OCI-LY3 (cell line): Measurements from ENCODE around the gene GNG11.

Experiments used
- H2AFZ ChIP-seq: fragments of 200-600, 300-600 bp; shearing (Covaris generic); 2 replicates; pipeline ENCODE4 v1.6.0; 2014; ENCODE audit warnings: antibody characterized with exemption, low read depth, low read length
- H3K27ac ChIP-seq: fragments of 200-600, 300-600 bp; sonication (generic); 2 replicates; pipeline ENCODE4 v1.5.1; 2014; ENCODE audit warnings: mild to moderate bottlenecking, low read length, moderate library complexity, mixed read lengths
- H3K27me3 ChIP-seq: fragments of 200-600, 300-600 bp; sonication (generic); 2 replicates; pipeline ENCODE4 v1.6.1; 2014; ENCODE audit warnings: low read depth, low read length, mixed read lengths
- H3K36me3 ChIP-seq: fragments of 200-600, 300-600 bp; sonication (generic); replicated peaks from 2 replicates; pipeline ENCODE3; 2014; ENCODE audit warnings: low read depth, low read length, mixed read lengths
- H3K4me1 ChIP-seq: fragments of 300-600, 200-600 bp; sonication (generic); 2 replicates; pipeline ENCODE4 v1.6.1; 2014; ENCODE audit warnings: low read length, mixed read lengths
- H3K4me2 ChIP-seq: fragments of 200-600, 300-600 bp; sonication (generic); 2 replicates; pipeline ENCODE4 v1.6.1; 2014; ENCODE audit warnings: low read length, mixed read lengths
- H3K4me3 ChIP-seq: fragments of 300-600, 200-600 bp; sonication (generic); 2 replicates; pipeline ENCODE4 v1.5.1; 2014; ENCODE audit warnings: antibody characterized with exemption, mild to moderate bottlenecking, low read length, moderate library complexity
- H3K79me2 ChIP-seq: fragments of 300-600, 200-600 bp; shearing (Covaris generic); 2 replicates; pipeline ENCODE4 v1.6.1; 2014; ENCODE audit warnings: mild to moderate bottlenecking, low read length, mixed read lengths
- H3K9ac ChIP-seq: fragments of 300-600, 200-600 bp; shearing (Covaris generic); 2 replicates; pipeline ENCODE4 v1.6.0; 2014; ENCODE audit warnings: mild to moderate bottlenecking, low read length, moderate library complexity
- H3K9me3 ChIP-seq: fragments of 200-600, 300-600 bp; shearing (Covaris generic); 2 replicates; pipeline ENCODE4 v1.6.1; 2014; ENCODE audit warnings: low read length, mixed read lengths; ENCODE audit not compliant: insufficient read depth
- H4K20me1 ChIP-seq: fragments of 200-600, 300-600 bp; sonication (generic); 2 replicates; pipeline ENCODE4 v1.6.1; 2016; ENCODE audit warnings: low read length, mixed read lengths; ENCODE audit not compliant: insufficient read depth
- EZH2phosphoT487 ChIP-seq: fragments of 200-600 bp; shearing (Covaris generic); IDR thresholded peaks from 2 replicates; pipeline ENCODE4 v1.6.1; 2018; ENCODE audit warnings: antibody characterized with exemption, mixed run types, low read depth
- TF ChIP-seq, protein P1 (sequence below): fragments of 200-600, 300-600 bp; sonication (generic); IDR thresholded peaks from 2 replicates; pipeline ENCODE4 v1.5.1; 2014; ENCODE audit warnings: antibody characterized with exemption, low read length, low read depth

The GNG11 gene

DNA sequence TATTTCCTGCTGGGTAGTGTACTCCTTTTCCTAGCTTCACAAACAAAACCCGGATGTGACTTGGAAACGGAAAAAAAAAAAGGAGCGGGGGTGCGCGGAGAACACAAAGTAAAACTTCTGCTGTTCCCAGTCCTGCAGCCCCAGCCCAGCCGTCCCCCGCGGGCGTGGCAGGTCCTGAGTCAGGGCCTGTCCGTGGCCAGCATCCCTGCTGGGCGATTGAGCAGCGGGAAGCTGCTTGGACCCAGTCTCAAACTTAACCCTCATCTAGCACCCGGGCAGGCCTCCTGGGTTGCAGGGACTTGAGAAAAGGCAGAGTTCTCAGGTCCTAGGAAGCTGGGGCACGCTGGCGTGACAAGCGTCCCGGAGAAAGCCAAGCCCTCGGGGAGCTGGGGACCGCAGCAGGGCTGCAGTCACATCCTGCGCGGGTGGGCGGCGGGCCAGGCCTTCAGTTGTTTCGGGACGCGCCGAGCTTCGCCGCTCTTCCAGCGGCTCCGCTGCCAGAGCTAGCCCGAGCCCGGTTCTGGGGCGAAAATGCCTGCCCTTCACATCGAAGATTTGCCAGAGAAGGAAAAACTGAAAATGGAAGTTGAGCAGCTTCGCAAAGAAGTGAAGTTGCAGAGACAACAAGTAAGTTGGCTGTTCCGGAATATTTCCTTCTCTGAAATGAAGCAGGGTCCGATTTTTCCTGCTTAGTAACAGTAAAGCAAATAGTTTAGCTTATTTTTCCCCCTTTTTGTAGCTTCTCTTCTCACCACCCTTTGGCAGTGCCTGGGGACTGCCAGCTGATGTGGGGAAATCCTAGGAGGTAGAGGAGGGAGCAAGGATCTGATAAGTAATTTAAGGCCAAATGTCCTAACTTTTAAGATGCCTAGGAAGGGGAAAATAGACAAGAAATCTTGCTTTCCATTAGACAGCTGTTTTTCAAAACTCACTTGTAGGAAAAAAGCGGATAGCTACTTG lies at the start of gene GNG11:
TSS of gene GNG11 (plus strand) at position 129 of the 960 bp plus-strand sequence. CDS start at position 532, 403 bp downstream.
- no peak within 1 kb of the TSS for H3K27ac ChIP-seq
- peaks cover 3% of the 10 kb centered on the region; the same call in 1 of the 2 replicates for H3K27me3 ChIP-seq
- H3K4me1 ChIP-seq: peaks cover 8% of the 10 kb centered on the region
- no peaks in the 10 kb centered on the region for H4K20me1 ChIP-seq
- peak within 1 kb of the TSS; percentile 83 for H3K4me3 ChIP-seq
- no peak for TF ChIP-seq EZH2phosphoT487
- TF ChIP-seq, protein P1, sequence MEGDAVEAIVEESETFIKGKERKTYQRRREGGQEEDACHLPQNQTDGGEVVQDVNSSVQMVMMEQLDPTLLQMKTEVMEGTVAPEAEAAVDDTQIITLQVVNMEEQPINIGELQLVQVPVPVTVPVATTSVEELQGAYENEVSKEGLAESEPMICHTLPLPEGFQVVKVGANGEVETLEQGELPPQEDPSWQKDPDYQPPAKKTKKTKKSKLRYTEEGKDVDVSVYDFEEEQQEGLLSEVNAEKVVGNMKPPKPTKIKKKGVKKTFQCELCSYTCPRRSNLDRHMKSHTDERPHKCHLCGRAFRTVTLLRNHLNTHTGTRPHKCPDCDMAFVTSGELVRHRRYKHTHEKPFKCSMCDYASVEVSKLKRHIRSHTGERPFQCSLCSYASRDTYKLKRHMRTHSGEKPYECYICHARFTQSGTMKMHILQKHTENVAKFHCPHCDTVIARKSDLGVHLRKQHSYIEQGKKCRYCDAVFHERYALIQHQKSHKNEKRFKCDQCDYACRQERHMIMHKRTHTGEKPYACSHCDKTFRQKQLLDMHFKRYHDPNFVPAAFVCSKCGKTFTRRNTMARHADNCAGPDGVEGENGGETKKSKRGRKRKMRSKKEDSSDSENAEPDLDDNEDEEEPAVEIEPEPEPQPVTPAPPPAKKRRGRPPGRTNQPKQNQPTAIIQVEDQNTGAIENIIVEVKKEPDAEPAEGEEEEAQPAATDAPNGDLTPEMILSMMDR: peak; percentile 20; the same call in 1 of the 2 replicates
- peak within 1 kb of the TSS; percentile 78 for H2AFZ ChIP-seq
- no peaks in the 10 kb centered on the region for H3K79me2 ChIP-seq
- no peaks in the 10 kb centered on the region for H3K36me3 ChIP-seq
- peak within 1 kb of the TSS; percentile 79 for H3K4me2 ChIP-seq
- peak within 1 kb of the TSS; percentile 36 for H3K9ac ChIP-seq
- H3K9me3 ChIP-seq: no peaks in the 10 kb centered on the region

DNA sequence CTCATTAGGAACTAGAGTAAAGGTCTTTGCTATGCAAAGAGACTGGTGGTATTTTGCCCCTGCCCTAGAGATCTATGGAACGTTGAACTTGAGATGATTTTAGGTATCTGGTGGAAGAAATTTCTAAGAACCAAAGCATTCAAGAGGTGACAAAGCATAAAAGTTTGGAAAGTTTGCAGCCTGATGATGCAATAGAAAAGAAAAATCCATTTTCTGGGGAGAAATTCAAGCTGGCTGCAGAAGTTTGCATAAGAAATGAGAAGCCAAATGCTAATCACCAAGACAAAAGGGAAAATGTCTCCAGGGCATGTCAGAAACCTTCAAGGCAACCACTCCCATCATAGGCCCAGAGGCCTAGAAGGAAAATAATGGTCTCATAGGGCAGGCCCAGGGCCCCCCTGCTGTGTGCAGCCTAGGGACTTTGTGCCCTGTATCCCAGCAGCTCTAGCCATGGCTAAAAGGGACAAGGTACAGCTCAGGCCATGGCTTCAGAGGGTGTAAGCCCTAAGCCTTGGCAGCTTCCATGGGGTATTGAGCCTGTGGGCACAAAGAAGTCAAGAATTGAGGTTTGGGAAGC lies 47.4 kb upstream of the GNG11 start:
- Histone ChIP-seq H3K27ac (no peak overlapping the region), H4K20me1 (no peaks in the 10 kb centered on the region), H3K9ac (no peak overlapping the region), H3K36me3 (no peaks in the 10 kb centered on the region), H3K4me2 (no peak overlapping the region), H3K79me2 (no peaks in the 10 kb centered on the region), H3K4me3 (no peak overlapping the region), H2AFZ (no peak overlapping the region), H3K9me3 (no peaks in the 10 kb centered on the region), H3K27me3 (no peaks in the 10 kb centered on the region), H3K4me1 (peaks cover 2% of the 10 kb centered on the region; the same call in 1 of the 2 replicates)
- TF ChIP-seq, protein P1: no peak
- no peak for TF ChIP-seq EZH2phosphoT487

DNA sequence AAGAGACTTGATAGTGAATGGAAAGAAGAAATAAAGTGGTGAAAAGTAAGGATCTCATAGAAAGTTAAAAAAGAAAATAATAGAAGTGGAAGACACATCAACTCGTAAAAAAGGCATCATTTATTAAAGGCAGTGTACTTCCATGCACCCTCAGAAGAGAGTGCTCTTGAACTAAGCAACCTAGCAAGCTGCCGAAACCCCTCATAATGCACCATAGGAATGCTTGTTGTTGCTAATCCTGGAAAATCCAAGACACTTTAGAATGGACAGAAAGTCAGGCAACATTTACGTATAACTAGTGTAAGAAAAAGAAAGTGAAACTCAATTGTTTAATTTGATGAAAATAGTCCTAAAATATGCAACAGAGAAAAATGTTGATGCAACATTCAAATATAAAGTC lies 43.8 kb upstream of the GNG11 start:
- Histone ChIP-seq H3K4me2 (peak overlapping the region; percentile 55), H3K4me1 (peaks cover 2% of the 10 kb centered on the region; the same call in 1 of the 2 replicates), H3K4me3 (peak overlapping the region; percentile 40), H3K27me3 (no peaks in the 10 kb centered on the region), H3K9ac (no peak overlapping the region), H4K20me1 (no peaks in the 10 kb centered on the region), H2AFZ (peak overlapping the region; percentile 72), H3K79me2 (no peaks in the 10 kb centered on the region), H3K27ac (no peak overlapping the region), H3K9me3 (no peaks in the 10 kb centered on the region), H3K36me3 (no peaks in the 10 kb centered on the region)
- no peak for TF ChIP-seq EZH2phosphoT487
- TF ChIP-seq, protein P1: peak; percentile 45

DNA sequence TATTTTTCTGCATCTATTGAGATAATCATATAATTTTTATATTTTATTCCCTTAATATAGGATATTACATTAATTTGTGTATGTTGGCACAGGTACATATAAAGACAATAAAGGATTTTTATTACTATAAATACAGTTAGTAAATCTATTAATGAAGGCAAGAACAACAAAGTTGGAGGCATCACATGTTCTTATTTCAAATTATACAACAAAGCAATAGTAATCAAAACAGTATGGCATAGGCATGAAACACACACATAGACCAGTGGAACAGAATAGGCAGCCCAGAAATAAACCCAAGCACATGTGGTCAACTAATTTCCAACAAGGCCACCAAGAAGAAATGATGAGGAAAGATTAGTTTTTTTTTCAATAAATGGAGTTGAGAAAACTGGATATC lies 42.2 kb upstream of the GNG11 start:
- Histone ChIP-seq H3K27ac (no peak overlapping the region), H3K9ac (no peak overlapping the region), H3K36me3 (no peaks in the 10 kb centered on the region), H3K4me1 (peaks cover 2% of the 10 kb centered on the region; the same call in 1 of the 2 replicates), H2AFZ (no peak overlapping the region), H3K27me3 (no peaks in the 10 kb centered on the region), H3K4me2 (no peak overlapping the region), H3K9me3 (no peaks in the 10 kb centered on the region), H3K4me3 (no peak overlapping the region), H3K79me2 (no peaks in the 10 kb centered on the region), H4K20me1 (no peaks in the 10 kb centered on the region)
- TF ChIP-seq, protein P1: no peak
- no peak for TF ChIP-seq EZH2phosphoT487
